Stimulated activated CD4-positive, alpha-beta T cell treated with anti-CD3 and anti-CD28 coated beads, Interleukin-1b, Interleukin-23, amount 100 ng/mL, for 4 hours (primary cell): ENCODE data around the gene OGFRL1.
A peak's percentile ranks its signal among the peaks of the same experiment; 100 is the strongest.
"Not testable (repeated sequence)": the region's sequence is repeated elsewhere in the genome, so short reads cannot be mapped to it uniquely, and the experiment has no call there.

ENCODE experiments used
- DNase-seq, 2 donors: peaks; one replicate each; pipeline ENCODE4 v3.0.0-alpha.2; 2020; ENCODE audit warnings: low read depth in 2 of 2

OGFRL1 gene

DNA sequence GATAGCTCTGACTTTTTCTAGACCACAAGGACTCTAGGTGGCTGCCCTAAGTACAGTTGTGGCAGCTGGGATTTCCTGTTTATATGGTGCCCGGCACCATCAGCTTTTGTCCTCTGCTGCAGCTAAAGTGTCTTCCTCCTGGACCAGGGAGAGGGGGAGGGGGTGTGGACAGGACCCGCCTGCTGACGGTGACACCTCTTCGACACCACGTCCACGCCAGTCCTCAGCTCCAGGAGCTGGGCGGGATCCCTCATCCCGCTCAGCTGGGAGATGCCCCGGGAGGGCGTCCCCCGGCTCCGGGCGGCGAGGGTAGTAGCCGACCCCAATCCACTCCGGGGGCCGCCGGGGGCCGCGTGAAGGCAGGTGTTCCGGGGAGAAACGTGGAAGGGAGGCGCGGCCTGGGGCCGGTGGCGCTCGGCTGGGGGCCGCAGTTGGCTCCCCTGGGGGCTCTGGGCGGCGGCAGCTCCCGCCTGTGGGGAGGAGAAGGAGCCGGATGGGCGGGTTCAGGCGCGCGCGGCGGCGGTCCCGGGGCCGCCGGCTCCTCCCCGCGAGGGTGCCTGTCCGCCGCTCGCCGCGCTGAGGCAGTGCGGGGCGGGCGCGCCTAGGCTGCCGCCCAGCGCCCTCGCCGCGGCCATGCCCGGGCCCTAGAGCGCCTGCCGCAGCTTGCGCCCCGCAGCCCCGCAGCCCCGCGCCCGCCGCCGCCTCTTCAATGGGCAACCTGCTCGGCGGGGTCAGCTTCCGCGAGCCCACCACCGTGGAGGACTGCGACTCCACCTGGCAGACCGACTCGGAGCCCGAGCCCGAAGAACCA is at the start of gene OGFRL1:
TSS of gene OGFRL1 (plus strand) at position 584 of the 811 bp plus-strand sequence. CDS start at position 710, 126 bp downstream.
- DNase-seq, result peak; percentile 39 to 62

DNA sequence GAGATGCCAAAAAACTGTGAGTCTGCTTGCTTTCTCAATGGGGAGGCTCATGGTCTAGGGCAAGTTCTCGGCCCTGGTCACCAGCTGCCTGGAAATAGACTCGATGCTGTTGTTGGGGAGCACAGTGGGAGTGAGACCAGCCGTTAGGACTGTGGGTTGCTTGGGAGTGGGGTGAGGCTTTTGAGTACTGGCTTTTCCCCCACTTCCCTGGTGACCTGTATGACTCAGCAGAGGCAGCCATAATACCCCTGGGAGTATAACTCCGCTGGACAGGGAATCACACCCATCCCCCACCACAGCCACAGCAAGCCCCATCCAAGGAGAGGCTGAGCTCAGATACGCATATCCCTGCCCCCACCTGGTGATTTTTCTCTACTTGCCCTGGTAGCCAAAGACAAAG is 48.9 kb upstream of the OGFRL1 start:
- DNase-seq, result no peak

DNA sequence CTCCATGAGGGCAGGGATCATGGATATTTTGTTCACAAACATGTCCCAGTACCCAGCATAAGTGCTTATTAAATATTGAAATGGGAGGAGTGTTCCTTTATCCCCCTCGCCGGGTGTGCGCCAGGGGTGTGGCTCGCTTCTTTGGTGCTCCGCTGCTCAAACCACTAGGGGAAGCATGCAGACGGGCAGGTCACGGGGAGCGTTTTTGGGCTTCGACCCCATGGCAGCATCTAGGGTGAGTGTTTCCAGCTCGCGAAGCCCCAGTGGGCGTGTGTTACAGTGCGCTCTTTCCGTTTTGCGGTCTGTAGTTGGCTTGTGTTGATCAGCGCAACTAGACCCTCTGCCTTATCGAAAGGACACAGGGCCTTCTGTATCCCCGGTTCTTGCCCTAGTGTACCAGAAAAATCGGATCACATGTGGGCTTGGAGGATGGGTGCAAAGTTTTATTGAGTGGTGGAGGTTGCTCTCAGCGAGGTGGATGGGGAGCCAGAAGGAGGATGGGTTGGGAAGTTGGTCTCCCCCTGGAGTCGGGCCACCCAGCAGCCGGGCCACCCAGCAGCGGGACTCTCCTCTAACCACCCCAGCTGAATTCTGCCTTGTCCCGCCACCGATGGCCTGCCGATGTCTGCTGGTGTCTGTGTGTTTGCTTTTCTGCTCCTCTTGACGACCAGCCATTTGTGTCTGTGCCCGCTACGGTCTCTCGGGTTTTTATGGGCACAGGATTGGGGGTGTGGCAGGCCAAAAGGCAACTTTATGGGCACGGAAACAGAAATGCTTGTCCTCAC is 43.2 kb upstream of the OGFRL1 start:
- no peak for DNase-seq

DNA sequence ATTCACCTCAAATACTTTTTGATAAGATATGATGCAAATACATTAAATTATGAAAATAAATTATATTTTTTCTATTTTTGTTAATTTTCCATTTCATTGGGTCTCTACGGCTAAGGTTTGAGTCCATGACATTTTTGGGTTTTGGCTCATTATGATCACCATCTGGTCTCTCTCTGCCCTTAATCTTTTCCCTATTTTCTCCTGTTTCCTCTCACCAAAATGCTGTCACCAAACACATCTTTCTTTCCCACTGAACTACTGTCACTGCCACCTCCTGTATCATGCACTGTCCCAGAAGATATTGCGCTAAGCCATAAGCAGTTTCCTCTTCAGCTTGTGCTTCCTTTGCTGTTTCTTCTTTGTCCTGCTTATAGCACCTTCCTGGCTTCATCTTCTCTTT is 42.0 kb upstream of the OGFRL1 start:
- no peak for DNase-seq

DNA sequence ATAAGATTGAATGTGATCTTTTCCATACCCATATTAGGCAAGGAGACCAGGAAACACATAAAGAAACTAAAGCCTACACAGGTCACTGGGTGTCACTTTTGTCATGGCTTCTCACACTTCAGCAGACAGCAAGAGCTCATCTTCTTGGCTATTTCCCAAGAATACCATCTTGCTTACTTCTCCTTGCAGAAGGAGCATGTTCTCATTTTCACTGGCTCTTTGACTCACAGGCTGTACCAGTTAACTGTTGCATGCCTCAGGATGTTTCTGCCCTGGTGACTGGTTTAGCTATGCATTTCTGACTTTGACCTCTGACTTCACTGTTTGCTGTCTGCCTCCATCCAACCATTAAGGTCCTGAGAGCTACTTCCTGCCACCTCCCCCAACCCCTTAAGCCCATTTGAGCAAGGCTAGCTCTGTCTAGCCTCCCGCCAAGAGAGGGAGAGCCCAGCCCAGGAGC is 40.3 kb upstream of the OGFRL1 start:
- DNase-seq, result no peak

DNA sequence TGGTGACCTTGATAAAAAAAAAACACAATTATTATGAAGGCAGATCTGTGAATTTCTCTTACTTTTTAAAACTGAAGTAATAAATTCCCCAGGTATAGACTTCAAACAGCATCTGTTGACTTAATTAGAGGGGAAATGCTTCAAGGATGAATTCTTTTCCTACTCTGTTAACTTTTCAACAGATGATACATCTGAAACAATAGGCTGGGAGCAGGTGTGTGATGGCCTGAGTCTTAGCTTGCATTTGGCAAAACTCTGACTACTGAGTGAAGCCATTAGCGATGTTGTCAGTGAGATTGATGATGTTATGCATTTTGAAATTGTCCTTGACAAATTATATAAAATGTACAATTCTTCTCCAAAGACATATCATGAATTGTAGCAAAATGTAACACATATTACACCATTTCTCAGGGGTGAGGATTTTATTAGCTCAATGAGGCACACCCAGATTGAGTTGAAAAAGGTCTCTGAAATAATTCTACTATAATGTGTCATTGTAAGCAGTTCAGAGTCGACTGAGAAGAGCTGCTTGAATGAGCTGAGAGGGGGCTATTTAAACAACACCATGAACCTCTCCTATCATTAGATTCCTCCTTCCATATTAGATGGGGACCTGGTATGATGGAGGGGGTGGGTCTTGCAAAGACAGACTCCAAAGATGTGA is 39.6 kb upstream of the OGFRL1 start:
- DNase-seq, result no peak

DNA sequence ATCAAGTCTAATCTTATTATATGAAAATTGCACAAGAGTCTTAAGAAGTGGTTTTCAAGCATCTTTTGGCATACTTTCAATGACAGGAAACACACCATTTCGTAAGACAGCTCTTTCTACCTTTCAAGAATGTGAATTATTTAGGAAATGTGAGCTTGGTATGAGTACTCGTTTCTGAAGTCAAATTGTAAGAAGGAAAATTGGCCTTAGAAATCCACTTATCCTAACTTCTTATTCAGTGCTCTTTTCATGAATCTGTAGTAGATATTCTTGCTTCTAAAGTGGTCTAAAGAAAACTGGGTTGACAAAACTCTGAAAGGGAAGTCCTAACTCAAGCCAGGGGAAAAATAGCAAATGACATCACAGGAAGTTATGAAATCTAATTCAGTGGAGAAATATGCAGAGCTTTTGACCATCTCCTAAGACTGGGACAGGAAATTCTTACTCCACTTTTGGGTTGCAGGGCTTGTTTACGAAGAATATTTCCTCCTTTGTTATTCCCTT is 38.5 kb upstream of the OGFRL1 start:
- DNase-seq, result no peak

DNA sequence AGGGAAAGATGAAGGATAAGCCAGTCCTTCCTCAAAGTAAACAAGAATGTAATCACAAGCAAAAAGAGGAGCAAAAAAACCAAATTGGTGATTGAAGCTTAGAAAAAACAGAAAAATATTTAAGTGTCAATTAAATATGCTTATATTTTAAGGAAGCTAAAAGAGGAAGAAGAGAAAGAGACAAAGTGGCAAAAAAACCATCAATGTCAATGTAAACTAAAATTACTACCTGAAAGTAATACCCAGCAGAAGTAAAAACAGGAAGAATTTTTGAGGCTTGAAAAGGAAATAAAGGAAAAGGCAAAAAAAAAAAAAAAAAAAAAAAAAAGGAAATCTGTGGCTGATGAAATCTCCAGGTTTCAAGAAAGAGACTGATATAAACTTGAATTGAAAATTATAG is 36.2 kb upstream of the OGFRL1 start:
- no peak for DNase-seq

DNA sequence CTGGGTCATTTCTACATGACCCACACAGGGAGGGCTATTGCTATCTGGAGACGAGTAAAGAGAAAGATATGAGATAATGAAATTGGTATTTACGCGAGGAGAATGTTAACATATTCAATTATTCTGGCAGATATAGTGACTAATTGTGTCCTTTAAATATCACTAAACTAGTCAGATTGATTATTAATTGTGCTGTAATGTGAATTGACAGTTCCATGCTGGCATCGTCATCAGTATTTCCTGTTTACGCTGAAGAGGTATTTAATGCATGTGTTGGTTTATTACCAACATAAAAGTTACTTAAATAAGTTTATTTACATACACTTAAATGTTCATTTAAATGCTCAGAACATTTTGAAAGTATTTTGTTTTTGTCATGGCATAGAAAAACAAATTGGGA is 35.7 kb upstream of the OGFRL1 start:
- DNase-seq, result no peak

DNA sequence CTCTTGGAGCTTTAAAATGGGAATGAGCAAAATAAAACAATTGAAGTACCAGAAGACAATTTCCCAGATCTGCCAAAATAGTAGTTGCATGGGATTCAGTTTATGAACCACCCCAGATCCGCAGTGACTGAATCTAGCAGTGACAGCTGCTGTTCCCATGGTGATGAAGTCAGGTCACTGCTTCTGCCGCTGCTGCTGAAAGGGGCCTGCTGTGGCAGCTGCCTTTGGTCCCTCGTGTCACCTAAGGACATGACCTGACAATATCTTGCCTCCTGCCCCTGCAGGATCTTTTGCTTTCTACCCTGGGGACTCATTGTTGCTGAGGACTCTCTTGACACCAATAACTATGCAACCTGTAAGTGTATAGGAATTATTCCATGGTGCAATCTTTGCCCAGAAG is 34.3 kb upstream of the OGFRL1 start:
- no peak for DNase-seq

DNA sequence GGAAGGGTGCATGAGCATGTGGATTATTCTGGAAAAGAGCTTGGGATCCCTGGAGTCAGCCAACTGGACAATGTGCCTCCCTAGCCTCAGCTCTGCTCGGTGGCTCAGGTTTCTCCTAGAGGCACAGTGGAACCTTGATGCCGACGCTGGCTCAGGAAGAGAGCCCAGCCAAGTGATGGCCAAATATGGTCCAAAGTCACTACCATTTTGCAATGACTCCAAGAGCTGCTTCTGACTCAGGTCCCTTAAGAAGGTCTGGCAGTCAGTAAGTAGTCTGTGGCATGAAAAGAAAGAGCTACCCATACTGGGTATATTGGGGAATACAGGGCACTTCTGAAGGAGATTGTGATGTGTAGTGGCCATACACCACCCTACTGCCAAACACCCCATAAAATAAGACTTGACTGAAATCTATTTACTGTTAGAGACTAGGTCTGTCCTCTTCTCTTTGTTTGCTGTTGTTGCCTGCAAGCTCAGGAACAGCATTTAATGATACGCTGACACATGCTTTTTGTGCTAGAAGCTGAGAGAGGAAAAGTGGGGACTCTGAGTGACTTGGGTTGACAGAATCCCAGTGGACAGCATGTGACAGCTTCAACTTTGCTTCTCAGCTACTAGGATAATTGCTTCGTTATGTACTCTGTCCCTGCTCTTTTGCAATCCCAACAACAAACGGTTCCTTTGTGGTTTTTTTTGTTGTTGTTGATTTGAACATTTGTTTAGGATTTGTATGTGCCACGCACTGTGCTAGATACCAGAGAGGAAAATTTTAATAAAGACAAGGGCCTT is 30.3 kb upstream of the OGFRL1 start:
- no peak for DNase-seq

DNA sequence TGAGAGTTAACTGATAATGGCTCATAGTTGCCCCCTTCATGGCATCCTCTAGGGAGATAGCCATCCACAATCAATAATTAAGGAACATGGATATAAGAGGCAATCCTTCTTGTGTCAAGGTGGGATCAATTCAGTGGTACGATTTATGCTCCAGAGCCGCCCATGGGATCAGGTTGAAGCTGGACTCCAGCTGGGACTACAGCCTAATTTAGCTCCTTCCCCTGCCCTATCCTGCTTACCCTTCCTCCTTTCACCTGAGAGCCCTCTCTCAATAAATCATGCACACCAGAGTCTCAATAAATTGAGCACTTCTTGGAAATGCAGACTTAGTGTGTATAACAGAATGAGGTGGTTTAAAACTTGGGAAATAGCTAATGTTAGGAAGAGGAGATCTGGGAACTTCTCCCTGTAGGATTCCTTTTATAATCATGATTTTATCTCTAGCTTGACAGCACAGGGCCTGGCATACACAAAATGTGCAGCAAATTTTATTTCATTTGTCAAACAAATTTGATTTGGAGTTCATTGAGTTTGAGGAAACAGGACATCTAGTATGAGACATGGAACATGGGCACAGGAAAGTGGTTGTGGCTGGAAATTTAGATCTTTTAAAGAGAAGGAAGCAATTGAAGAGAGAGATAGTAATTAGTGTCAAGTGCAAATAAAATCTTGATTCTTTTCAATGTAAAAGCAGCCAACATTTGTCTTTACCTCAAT is 28.6 kb upstream of the OGFRL1 start:
- DNase-seq, result no peak

DNA sequence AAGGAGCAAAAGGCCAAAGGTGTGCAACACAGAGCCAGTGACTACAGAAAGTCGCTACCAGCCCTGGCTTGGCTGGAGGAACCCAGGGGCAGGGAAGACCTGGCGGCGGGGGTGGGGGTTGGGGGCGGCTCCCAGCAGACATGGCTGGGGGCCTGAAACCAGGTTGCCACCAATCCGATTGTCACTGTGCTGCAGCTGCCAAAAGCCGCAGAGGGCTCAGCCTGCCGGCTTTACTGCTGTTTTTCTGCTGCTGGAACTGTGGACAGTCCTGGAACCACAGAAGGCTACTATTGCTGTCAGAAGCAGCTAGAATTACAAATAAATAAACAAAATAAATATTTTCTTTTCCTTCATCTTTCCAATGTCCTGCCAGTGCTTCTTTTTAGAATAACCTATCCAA is 25.7 kb upstream of the OGFRL1 start:
- no peak for DNase-seq

DNA sequence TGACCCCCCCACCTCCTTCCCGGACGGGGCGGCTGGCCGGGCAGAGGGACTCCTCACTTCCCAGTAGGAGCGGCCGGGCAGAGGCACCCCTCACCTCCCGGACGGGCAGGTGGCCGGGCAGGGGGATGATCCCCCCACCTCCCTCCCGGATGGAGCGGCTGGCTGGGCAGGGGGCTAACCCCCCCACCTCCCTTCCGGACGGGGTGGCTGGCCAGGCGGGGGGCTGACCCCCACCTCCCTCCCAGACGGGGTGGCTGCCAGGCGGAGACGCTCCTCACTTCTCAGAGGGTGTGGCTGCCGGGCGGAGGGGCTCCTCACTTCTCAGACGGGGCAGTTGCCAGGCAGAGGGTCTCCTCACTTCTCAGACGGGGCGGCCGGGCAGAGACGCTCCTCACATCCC is 22.2 kb upstream of the OGFRL1 start:
- DNase-seq, result not testable (repeated sequence)

DNA sequence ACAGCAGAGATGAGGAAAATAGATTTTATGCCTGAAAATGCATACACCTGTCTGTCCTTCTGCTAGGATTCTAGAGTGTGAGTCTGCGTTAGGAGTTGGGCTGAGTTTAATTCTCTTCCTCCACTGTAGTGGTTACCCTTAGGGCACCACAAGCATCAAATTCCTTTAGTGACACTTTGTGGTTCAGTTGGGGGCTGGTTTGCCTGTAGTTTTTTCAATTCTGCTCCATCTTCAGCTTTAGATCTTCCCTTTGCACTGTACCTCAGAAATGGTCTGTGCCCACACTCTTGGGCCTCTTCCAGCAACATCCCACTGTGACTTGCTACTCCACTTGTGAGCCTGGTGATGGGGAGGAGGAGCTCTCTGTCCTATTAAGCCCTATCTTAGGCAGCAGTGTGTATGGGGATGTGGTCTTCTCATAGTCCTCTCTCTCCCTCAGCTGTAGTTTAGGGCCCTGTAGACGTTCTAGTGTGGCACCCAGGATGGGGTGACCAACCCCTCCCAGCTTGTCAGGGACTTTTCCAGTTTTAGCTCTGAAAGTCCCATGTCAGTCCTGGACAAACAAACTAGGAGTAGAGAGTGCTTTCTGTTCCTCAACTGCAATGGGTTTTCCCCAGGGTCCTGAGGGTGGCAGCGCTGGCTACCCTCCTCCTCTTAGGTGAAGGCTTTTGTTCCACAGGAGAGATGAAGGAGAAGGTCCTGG is 19.7 kb upstream of the OGFRL1 start:
- no peak for DNase-seq

DNA sequence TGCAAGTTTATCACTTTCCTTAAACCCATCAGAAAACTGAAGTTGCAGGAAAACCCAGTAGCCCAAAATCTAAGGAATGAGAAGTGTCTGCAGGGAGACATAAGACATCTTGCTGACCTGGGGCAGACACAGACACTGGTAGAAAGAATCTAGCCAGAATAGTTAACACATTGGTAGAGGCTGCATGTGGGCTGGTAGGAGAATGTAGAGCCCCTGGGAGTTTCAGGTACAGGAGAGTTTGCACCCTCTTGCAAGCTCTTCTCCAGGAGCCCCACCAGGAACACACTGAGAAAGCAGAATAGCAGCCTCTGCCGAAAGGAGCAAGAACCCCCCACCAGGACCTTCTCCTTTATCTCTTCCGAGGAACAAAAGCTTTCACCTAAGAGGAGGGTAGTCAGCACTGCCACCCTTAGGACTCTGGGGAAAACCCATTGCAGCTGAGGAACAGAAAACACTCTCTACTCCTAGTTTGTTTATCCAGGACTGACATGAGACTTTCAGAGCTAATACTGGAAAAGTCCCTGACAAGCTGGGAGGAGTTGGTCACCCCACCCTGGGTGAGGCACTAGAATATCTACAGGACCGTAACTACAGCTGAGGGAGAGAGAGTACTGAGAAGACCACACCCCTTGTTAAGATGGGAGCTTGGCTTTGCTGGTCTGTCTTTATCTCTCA is 10.5 kb upstream of the OGFRL1 start:
- no peak for DNase-seq

DNA sequence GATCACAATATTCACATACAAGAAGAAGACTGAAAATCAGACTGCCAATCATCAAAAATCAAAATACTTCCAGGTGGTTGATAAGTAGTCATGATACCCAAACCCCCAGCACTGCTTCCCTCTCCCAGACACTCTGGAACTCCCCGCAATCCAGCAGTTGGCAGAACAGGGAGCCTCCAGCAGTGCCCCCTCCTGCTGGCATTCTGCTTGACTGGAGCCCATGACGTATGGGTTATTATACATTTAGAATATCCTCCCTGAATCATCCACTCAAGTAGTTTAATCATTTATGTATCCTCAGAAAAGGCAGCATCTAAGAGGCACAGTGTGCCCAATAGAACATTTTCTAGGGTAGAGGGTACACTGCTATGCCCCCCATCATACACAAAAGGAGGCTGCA is 9.3 kb upstream of the OGFRL1 start:
- no peak for DNase-seq

DNA sequence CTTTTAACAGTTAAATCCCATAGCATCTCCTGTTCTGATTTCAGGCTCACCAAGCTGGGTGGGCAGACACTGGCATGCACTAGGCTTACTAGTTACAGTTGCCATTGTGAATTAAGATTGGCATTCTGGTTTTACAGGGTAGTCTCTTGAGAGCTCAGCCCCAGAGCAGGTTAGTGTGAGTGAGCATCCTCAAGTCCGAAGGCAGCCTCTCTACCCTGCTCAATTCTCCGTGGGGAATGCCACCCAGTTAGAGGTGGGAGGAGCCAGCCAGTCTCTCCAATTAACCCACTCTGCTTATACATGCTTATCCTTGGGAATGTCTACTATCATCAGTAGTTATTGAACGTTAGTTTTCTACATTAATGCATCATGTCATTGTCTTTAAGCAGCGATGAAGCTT is 8.9 kb upstream of the OGFRL1 start:
- no peak for DNase-seq

DNA sequence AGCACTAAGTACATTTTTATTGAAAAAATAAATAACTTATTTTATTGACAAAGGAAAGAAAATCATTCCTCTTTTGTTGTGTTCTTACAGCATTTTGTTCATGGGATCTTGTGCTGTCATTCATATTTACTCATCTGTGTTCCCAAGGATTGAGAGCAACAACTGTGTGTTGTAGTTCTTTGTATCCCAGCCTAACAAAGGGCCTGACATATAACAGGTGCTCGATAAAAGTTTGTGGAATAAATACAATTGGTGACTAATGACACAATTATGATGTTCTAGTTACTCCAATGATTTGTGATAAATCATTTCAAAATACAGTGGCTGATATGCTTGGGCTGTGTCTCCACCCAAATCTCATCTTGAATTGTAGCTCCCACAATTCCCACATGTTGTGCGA is 7.9 kb upstream of the OGFRL1 start:
- no peak for DNase-seq

DNA sequence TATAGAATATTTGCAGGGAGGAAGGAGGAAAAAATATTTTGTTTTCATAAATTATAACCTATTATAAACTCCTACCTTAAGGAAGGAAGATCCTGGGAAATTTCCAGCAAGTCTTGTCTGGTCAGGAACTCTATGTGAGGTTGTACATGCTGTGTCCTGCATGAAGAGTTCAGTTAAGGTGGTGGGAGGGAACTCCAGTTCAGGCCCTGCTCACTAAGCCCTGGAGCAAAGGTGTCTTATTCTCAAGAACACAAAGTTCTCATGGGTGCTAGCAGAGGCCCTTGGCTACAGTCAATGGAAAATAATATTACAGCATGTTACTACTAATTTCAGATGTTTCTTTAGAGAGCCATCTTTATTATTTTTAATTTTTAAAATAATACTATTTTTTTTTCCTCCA is 3.8 kb upstream of the OGFRL1 start:
- DNase-seq, result no peak
